ENCODE measurements around the gene RHBDL1.

The RHBDL1 gene

GRCh38 chr16:674968-675883 is at the start of gene RHBDL1:
RHBDL1 (plus strand) TSS chr16:675671; CDS start chr16:675791, 120 bp downstream.
- in situ Hi-C loops (cut with MboI; ENCODE audit: low sequenced_read_pairs) = no loop called here

GRCh38 chr16:625977-626765 is 49.3 kb upstream of the RHBDL1 start:
- in situ Hi-C loops (cut with MboI; ENCODE audit: low sequenced_read_pairs) = no loop called here

GRCh38 chr16:626787-627453 is 48.6 kb upstream of the RHBDL1 start:
- in situ Hi-C loops (cut with MboI; ENCODE audit: low sequenced_read_pairs) = no loop called here

- in situ Hi-C loops (cut with MboI; ENCODE audit: low sequenced_read_pairs) = no loop called here
These were observed 47.8 kb upstream of the RHBDL1 start for GRCh38 chr16:627454-628239.

DNA sequence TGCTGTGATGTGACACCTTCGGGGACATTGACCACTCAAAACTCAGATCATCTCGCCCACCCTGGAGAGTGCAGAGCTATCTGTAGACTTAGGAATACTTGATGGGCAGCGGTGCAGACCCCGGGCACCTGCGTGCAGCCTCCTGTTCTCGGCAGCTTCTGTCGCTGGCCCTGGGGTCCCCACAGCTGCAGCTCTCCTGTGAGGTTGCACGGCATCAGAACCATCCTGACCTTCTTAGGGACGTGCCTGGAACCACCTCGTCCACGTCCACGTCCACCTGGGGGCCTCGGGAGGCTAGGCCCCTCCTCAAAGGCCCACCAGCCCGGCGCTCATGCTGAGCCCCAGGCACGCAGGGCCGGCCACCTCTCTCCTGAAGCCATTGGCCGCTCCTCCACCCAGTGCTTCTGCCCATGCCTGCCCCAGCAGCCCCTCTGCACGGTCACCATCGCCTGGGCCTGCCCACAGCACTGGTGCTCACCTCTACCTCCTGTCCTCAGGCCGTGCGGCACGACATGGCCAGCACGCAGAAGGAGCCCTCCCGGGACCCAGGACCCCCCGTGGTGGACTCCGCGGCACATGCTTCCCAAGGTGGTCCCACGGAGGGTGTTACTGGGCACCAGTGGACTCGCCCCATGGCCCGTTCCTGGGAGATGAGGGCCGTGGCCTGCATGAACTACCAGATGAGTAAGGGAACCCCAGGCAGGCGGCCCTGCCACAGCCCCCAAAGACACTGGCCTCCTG is 47.0 kb upstream of the RHBDL1 start:
- in situ Hi-C loops (cut with MboI; ENCODE audit: low sequenced_read_pairs) = no loop called here

- in situ Hi-C loops (cut with MboI; ENCODE audit: low sequenced_read_pairs) = no loop called here
These were observed 46.2 kb upstream of the RHBDL1 start for GRCh38 chr16:629185-629832.

DNA sequence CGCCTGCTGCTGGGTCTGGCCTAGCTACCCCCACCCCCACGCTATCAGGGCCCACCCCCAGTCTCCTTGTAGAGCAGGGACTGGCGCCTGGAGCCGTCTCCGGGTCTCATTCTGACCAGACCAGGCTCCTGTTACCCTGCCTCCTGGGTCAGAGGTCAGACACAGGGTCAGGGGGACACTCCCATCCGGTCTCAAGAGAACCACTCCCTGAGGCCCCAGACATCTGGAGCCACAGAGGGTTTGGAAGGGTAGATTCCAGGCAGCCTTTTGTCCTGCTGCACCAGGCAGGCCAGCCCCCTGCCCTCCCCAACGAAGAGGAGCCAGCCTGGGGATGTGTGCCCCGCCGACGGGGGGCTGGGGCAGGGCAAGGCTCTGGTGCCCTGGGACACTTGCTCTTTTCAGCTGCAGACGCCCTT is 45.6 kb upstream of the RHBDL1 start:
- in situ Hi-C loops (cut with MboI; ENCODE audit: low sequenced_read_pairs) = no loop called here

DNA sequence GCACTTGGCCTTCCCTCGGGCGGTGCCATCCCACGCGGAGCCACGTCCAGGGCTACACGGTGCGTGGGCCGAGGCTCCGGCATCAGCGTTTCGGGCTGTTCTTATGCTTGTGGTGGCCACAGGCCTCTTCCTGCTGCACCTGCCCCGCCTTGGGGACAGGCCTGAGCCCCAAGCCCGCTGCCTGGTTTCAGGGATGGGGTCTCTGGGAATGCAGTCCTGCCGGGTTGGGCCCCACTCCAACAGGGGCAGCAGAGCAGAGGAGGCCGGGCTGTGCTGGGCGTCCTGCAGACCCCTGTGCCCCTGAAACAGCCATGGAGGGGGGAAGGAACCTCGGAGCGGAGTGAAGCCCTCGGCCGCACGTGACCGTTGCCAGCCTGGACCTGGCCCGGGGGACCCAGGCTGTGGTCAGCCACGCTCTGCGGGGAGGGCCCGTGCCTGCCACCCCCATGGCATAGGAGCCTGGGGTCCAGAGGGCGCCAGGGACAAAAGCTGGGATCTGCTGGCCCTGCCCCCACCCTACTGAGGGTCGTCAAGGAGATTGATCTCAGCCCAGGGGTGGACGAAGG is 45.1 kb upstream of the RHBDL1 start:
- in situ Hi-C loops (cut with MboI; ENCODE audit: low sequenced_read_pairs) = no loop called here

DNA sequence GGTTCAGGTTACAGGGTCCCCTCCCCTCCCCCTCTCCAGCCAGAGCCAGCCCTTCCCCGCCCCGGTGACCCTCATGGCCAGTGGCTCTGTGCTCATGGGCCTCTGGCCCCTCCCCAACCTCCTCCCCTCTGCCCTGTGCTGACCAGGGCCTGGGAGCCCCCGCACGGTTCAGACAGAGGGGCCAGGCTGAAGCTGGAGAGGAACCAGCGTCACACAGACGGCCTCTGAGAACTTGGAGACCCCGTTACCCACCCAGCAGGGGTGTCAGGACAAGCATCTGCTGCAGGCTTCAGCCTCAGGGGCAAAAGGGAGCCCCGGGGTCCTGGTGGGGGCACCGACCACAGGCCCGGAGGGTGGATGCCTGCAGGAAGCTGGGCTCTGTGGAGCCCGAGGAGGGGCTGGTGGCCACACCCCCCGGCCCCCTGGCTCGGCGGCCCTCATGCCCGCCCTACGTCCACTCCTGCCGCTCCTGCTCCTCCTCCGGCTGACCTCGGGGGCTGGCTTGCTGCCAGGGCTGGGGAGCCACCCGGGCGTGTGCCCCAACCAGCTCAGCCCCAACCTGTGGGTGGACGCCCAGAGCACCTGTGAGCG is 44.6 kb upstream of the RHBDL1 start, which contains the start of gene WFIKKN1:
WFIKKN1 (plus strand) TSS at position 171 of the 591 bp plus-strand sequence; CDS start at position 440, 269 bp downstream.
- in situ Hi-C loops (cut with MboI; ENCODE audit: low sequenced_read_pairs) = no loop called here

DNA sequence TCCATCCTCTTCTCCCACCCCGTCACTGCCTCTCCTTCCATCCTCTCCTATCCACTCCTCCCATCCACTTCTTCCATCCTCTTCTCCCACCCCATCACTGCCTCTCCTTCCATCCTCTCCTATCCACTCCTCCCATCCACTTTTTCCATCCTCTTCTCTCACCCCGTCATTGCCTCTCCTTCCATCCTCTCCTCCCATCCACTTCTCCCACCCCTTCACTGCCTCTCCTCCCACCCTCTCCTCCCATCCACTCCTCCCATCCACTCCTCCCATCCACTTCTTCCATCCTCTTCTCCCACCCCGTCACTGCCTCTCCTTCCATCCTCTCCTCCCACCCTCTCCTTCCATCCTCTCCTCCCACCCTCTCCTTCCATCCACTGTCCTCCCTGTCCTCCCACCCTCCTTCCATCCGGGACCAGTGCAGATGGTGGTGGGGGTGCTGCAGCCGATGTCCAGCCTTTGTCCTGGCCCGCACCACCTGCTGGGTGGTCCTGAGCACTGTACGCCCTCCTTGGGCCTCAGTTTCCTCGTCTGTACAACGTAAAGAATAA is 43.6 kb upstream of the RHBDL1 start:
- in situ Hi-C loops (cut with MboI; ENCODE audit: low sequenced_read_pairs) = no loop called here

DNA sequence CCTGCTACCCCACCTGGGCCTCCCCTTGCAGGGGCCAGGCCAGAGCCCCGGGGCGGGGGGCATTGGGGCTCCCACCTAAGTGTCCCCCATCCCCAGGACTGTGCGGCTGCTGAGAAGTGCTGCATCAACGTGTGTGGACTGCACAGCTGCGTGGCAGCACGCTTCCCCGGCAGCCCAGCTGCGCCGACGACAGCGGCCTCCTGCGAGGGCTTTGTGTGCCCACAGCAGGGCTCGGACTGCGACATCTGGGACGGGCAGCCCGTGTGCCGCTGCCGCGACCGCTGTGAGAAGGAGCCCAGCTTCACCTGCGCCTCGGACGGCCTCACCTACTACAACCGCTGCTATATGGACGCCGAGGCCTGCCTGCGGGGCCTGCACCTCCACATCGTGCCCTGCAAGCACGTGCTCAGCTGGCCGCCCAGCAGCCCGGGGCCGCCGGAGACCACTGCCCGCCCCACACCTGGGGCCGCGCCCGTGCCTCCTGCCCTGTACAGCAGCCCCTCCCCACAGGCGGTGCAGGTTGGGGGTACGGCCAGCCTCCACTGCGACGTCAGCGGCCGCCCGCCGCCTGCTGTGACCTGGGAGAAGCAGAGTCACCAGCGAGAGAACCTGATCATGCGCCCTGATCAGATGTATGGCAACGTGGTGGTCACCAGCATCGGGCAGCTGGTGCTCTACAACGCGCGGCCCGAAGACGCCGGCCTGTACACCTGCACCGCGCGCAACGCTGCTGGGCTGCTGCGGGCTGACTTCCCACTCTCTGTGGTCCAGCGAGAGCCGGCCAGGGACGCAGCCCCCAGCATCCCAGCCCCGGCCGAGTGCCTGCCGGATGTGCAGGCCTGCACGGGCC is 42.8 kb upstream of the RHBDL1 start:
- in situ Hi-C loops (cut with MboI; ENCODE audit: low sequenced_read_pairs) = no loop called here

- in situ Hi-C loops (cut with MboI; ENCODE audit: low sequenced_read_pairs) = no loop called here
These were observed 42.0 kb upstream of the RHBDL1 start for GRCh38 chr16:633336-634050.

- in situ Hi-C loops (cut with MboI; ENCODE audit: low sequenced_read_pairs) = no loop called here
These were observed 41.3 kb upstream of the RHBDL1 start for GRCh38 chr16:634051-634670.

- in situ Hi-C loops (cut with MboI; ENCODE audit: low sequenced_read_pairs) = no loop called here
These were observed 40.5 kb upstream of the RHBDL1 start for GRCh38 chr16:634996-635395.

- in situ Hi-C loops (cut with MboI; ENCODE audit: low sequenced_read_pairs) = no loop called here
These were observed 39.8 kb upstream of the RHBDL1 start for GRCh38 chr16:635573-636205.

Measured in hTERT RPE-1 (cell line).